GM18951 (cell line): ENCODE results near the gene WDR36.

Source experiments
- POLR2A ChIP-seq: IDR thresholded peaks from 4 replicates; pipeline ENCODE4 v1.6.1; 2011; ENCODE audit warnings: mild to moderate bottlenecking; ENCODE audit not compliant: insufficient read length, insufficient read depth; ENCODE audit errors: extremely low read depth
- in situ Hi-C: fragments of 300-500 bp; cut with MboI; formaldehyde crosslinking; loops from one replicate; pipeline ENCODE4 v1.12.0; 2022; ENCODE audit warnings: low sequenced_read_pairs, mixed read lengths, inconsistent platforms; ENCODE audit not compliant: unreplicated experiment

Gene WDR36

GRCh38 chr5:111092062-111092853, at the start of gene WDR36:
TSS of gene WDR36 (plus strand) at chr5:111092348. CDS start at chr5:111092457, 109 bp downstream.
- in situ Hi-C loops = no loop called here
- peak; percentile 84 for TF ChIP-seq POLR2A

GRCh38 chr5:111043712-111044506, 48.2 kb upstream of the WDR36 start:
- TF ChIP-seq POLR2A = no peak
- in situ Hi-C loops = no loop called here

GRCh38 chr5:111058064-111058463, 34.1 kb upstream of the WDR36 start:
- in situ Hi-C loops = no loop called here
- TF ChIP-seq POLR2A = no peak

- in situ Hi-C loops = loop anchor here (10.0 kb wide), 1 partner anchor 305 kb away; no protein-coding TSS in a partner anchor
- TF ChIP-seq POLR2A = no peak
Measured at GRCh38 chr5:111060169-111060568, 32.0 kb upstream of the WDR36 start.

GRCh38 chr5:111061618-111062017, 30.5 kb upstream of the WDR36 start:
- in situ Hi-C loops = loop anchor here (10.0 kb wide), 1 partner anchor 307 kb away; no protein-coding TSS in a partner anchor
- TF ChIP-seq POLR2A = no peak

GRCh38 chr5:111063709-111064322, 28.3 kb upstream of the WDR36 start:
- TF ChIP-seq POLR2A = no peak
- in situ Hi-C loops = loop anchor here (10.0 kb wide), 1 partner anchor 309 kb away; no protein-coding TSS in a partner anchor

GRCh38 chr5:111066261-111066938, 25.7 kb upstream of the WDR36 start:
- TF ChIP-seq POLR2A = no peak
- in situ Hi-C loops = loop anchor here (10.0 kb wide), 1 partner anchor 312 kb away; no protein-coding TSS in a partner anchor

GRCh38 chr5:111068213-111068612, 23.9 kb upstream of the WDR36 start:
- no peak for TF ChIP-seq POLR2A
- in situ Hi-C loops = loop anchor here (10.0 kb wide), 1 partner anchor 313 kb away; no protein-coding TSS in a partner anchor

- TF ChIP-seq POLR2A = no peak
- in situ Hi-C loops = loop anchor here (10.0 kb wide), 1 partner anchor 315 kb away; no protein-coding TSS in a partner anchor
Measured at GRCh38 chr5:111069839-111070238, 22.3 kb upstream of the WDR36 start.

- no peak for TF ChIP-seq POLR2A
- in situ Hi-C loops = no loop called here
Measured at GRCh38 chr5:111070272-111071134, 21.6 kb upstream of the WDR36 start.

GRCh38 chr5:111071413-111071812, 20.7 kb upstream of the WDR36 start, which contains the start of gene TSLP:
TSS of gene TSLP (plus strand) at chr5:111071713. CDS start at chr5:111071891, 178 bp downstream.
- TF ChIP-seq POLR2A = no peak
- in situ Hi-C loops = no loop called here

- TF ChIP-seq POLR2A = no peak
- in situ Hi-C loops = no loop called here
Measured at GRCh38 chr5:111072949-111073682, 19.0 kb upstream of the WDR36 start.
